Measurements from ENCODE around the gene XBP1. TPM values are rescaled to one million over a fixed set of nuclear protein-coding genes. Genes with fewer than 3 reads are reported as not detected.
"Not testable (repeated sequence)": the region's sequence is repeated elsewhere in the genome, so short reads cannot be mapped to it uniquely, and the experiment has no call there.

Gene XBP1
- total RNA-seq, 2 experiments from 2014 or later = 128 to 132 TPM

- H3K36me3 Mint-ChIP-seq = peaks cover 1% of the 10 kb centered on the region
- H3K9me3 Mint-ChIP-seq = no peaks in the 10 kb centered on the region
- H3K4me3 Mint-ChIP-seq = no peak overlapping the region
- H3K27me3 Mint-ChIP-seq = no peaks in the 10 kb centered on the region
- no peak for DNase-seq
- intact Hi-C loops (cut with micrococcal nuclease) = no loop called here
- ChIA-PET POLR2A (interaction anchor here (1.4 kb wide), 1 partner anchor 31 kb away, joined by 8 read pairs; the partner anchor contains the start of gene XBP1), CTCF (interaction anchor here (0.6 to 6.3 kb wide), 10 partner anchors 11 to 415 kb away, joined by 3 to 120 read pairs (median 11); partner anchors contain the start of genes CCDC117 and XBP1)
- no peak overlapping the region for H3K27ac Mint-ChIP-seq
- H3K4me1 Mint-ChIP-seq (ENCODE audit: low read depth) = peaks cover 13% of the 10 kb centered on the region
Observed at GRCh38 chr22:28830441-28830840, 30.1 kb upstream of the XBP1 start.

DNA sequence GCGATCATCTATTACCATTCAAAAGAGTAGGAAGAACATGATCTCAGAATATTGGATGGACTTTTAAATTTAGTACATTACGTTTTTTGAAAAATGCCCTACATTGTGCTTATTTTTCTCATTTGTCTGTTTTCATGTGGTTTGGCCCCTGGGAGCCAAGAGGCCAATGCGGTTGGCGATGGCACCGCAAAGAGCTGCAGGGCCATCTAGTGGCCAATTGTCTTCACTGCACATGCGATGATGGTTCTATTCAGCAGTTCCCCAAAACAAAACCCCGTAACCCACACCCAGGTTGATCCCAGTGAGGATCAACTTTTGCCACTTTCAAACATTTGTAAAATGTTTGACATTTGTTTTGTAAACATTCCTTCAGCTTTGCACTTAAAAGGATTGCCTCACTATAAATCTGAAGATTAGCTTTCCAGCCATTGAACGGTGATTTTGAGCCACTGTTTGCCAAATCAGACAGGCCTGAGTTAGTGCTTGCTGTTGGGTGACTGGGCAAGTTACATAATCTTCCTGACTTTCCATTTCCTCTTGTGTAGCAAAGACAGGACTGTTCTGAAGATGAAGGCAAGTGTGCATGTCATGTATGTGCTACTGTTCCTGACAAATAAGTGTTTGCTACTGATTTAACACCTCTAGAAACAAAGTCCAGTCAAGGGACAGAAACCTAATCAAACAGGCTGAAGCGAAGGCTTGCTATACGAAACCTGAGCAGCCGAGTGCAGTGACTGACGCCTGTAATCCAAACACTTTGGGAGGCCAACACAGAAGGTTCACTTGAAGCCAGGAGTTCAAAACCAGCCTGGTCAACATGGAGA lies 29.2 kb upstream of the XBP1 start:
- POLR2A ChIA-PET = interaction anchor here (1.4 kb wide), 1 partner anchor 30 kb away, joined by 8 read pairs; the partner anchor contains the start of gene XBP1
- no peaks in the 10 kb centered on the region for H3K9me3 Mint-ChIP-seq
- H3K36me3 Mint-ChIP-seq = peaks cover 3% of the 10 kb centered on the region
- H3K27me3 Mint-ChIP-seq = no peaks in the 10 kb centered on the region
- peaks cover 17% of the 10 kb centered on the region for H3K4me1 Mint-ChIP-seq (ENCODE audit: low read depth)
- H3K27ac Mint-ChIP-seq = no peak overlapping the region
- intact Hi-C loops (cut with micrococcal nuclease) = loop anchor here (1.0 to 2.0 kb wide), 3 partner anchors 39 to 229 kb away; no protein-coding TSS in a partner anchor
- H3K4me3 Mint-ChIP-seq = no peak overlapping the region
- DNase-seq = peak; percentile 84
- CTCF ChIA-PET = interaction anchor here (0.7 to 6.3 kb wide), 31 partner anchors 9 to 810 kb away, joined by 3 to 120 read pairs (median 4); partner anchors contain the start of genes CCDC117 and XBP1

GRCh38 chr22:28826921-28827320 lies 26.6 kb upstream of the XBP1 start:
- intact Hi-C loops (cut with micrococcal nuclease) = no loop called here
- Mint-ChIP-seq H3K9me3 (no peaks in the 10 kb centered on the region), H3K27me3 (no peaks in the 10 kb centered on the region), H3K27ac (no peak overlapping the region), H3K4me1 (ENCODE audit: low read depth) (peaks cover 31% of the 10 kb centered on the region), H3K36me3 (peaks cover 6% of the 10 kb centered on the region), H3K4me3 (no peak overlapping the region)
- POLR2A ChIA-PET = no interaction called here
- no peak for DNase-seq
- CTCF ChIA-PET = interaction anchor here (3.6 to 6.3 kb wide), 4 partner anchors 11 to 226 kb away, joined by 14 to 120 read pairs (median 42); partner anchors contain the start of gene XBP1

GRCh38 chr22:28826430-28826829 lies 26.1 kb upstream of the XBP1 start:
- DNase-seq; H3K27me3 Mint-ChIP-seq; H3K9me3 Mint-ChIP-seq; H3K4me3 Mint-ChIP-seq; intact Hi-C loops (cut with micrococcal nuclease); H3K36me3 Mint-ChIP-seq; POLR2A ChIA-PET; H3K27ac Mint-ChIP-seq: not testable (repeated sequence)
- CTCF ChIA-PET = interaction anchor here (4.8 kb wide), 1 partner anchor 38 kb away, joined by 55 read pairs; no protein-coding TSS in a partner anchor
- peaks cover 36% of the 10 kb centered on the region for H3K4me1 Mint-ChIP-seq (ENCODE audit: low read depth)

DNA sequence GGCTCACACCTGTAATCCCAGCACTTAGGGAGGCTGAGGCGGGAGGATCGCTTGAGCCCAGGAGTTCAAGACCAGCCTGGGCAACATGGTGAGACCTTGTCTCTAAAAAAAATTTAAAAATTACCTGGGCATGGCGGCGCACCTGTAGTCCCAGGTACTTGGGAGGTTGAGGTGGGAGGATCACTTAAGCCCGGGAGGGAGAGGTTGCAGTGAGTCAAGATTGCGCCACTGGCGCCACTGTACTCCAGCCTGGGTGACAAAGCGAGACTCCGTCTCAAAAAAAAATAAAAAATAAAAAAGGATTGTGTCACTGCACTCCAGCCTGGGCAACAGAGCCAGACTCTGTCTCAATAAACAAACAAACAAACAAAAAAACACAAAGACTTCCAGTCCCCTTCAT lies 24.1 kb upstream of the XBP1 start:
- H3K4me1 Mint-ChIP-seq (ENCODE audit: low read depth) = peaks cover 36% of the 10 kb centered on the region
- intact Hi-C loops (cut with micrococcal nuclease); POLR2A ChIA-PET; H3K27ac Mint-ChIP-seq; H3K27me3 Mint-ChIP-seq; DNase-seq; CTCF ChIA-PET; H3K36me3 Mint-ChIP-seq; H3K4me3 Mint-ChIP-seq; H3K9me3 Mint-ChIP-seq: not testable (repeated sequence)

- Mint-ChIP-seq H3K4me1 (ENCODE audit: low read depth) (peaks cover 45% of the 10 kb centered on the region), H3K9me3 (no peaks in the 10 kb centered on the region), H3K27me3 (no peaks in the 10 kb centered on the region), H3K4me3 (no peak overlapping the region), H3K36me3 (peaks cover 8% of the 10 kb centered on the region), H3K27ac (peak overlapping the region; percentile 73)
- intact Hi-C loops (cut with micrococcal nuclease) = no loop called here
- DNase-seq = peak; percentile 36
- ChIA-PET POLR2A (interaction anchor here (1.0 kb wide), 1 partner anchor 11 kb away, joined by 3 read pairs; no protein-coding TSS in a partner anchor), CTCF (interaction anchor here (1.6 kb wide), 1 partner anchor 23 kb away, joined by 6 read pairs; the partner anchor contains the start of gene XBP1)
Observed at GRCh38 chr22:28822930-28823551, 22.7 kb upstream of the XBP1 start.

- POLR2A ChIA-PET = no interaction called here
- CTCF ChIA-PET = no interaction called here
- peaks cover 53% of the 10 kb centered on the region for H3K4me1 Mint-ChIP-seq (ENCODE audit: low read depth)
Observed at GRCh38 chr22:28821452-28821851, 21.1 kb upstream of the XBP1 start.

GRCh38 chr22:28820885-28821284 lies 20.5 kb upstream of the XBP1 start:
- Mint-ChIP-seq H3K4me1 (ENCODE audit: low read depth) (peaks cover 53% of the 10 kb centered on the region), H3K27me3 (no peaks in the 10 kb centered on the region), H3K9me3 (no peaks in the 10 kb centered on the region), H3K36me3 (peaks cover 9% of the 10 kb centered on the region), H3K27ac (no peak overlapping the region), H3K4me3 (no peak overlapping the region)
- intact Hi-C loops (cut with micrococcal nuclease) = no loop called here
- DNase-seq = no peak
- CTCF ChIA-PET = no interaction called here
- POLR2A ChIA-PET = no interaction called here

More at GRCh38 chr22:28821452-28821851, 21.1 kb upstream of the XBP1 start:
- peaks cover 9% of the 10 kb centered on the region for H3K36me3 Mint-ChIP-seq
- intact Hi-C loops (cut with micrococcal nuclease) = no loop called here
- no peak for DNase-seq
- H3K27me3 Mint-ChIP-seq = no peaks in the 10 kb centered on the region
- no peaks in the 10 kb centered on the region for H3K9me3 Mint-ChIP-seq
- H3K4me3 Mint-ChIP-seq = no peak overlapping the region
- H3K27ac Mint-ChIP-seq = no peak overlapping the region

GRCh38 chr22:28819253-28820096 lies 19.1 kb upstream of the XBP1 start:
- ChIA-PET CTCF (interaction anchor here (2.8 kb wide), 1 partner anchor 10 kb away, joined by 21 read pairs; no protein-coding TSS in a partner anchor), POLR2A (interaction anchor here (1.9 kb wide), 1 partner anchor 20 kb away, joined by 10 read pairs; the partner anchor contains the start of gene XBP1)
- DNase-seq = no peak
- intact Hi-C loops (cut with micrococcal nuclease) = no loop called here
- peaks cover 20% of the 10 kb centered on the region for H3K36me3 Mint-ChIP-seq
- no peaks in the 10 kb centered on the region for H3K27me3 Mint-ChIP-seq
- no peak overlapping the region for H3K4me3 Mint-ChIP-seq
- no peak overlapping the region for H3K27ac Mint-ChIP-seq
- no peaks in the 10 kb centered on the region for H3K9me3 Mint-ChIP-seq
- peaks cover 59% of the 10 kb centered on the region for H3K4me1 Mint-ChIP-seq (ENCODE audit: low read depth)

GRCh38 chr22:28817919-28818859 lies 17.8 kb upstream of the XBP1 start:
- Mint-ChIP-seq H3K9me3 (no peaks in the 10 kb centered on the region), H3K4me1 (ENCODE audit: low read depth) (peaks cover 65% of the 10 kb centered on the region), H3K27ac (peak overlapping the region; percentile 51), H3K36me3 (peaks cover 29% of the 10 kb centered on the region), H3K4me3 (no peak overlapping the region), H3K27me3 (no peaks in the 10 kb centered on the region)
- POLR2A ChIA-PET = interaction anchor here (1.9 kb wide), 1 partner anchor 18 kb away, joined by 10 read pairs; the partner anchor contains the start of gene XBP1
- intact Hi-C loops (cut with micrococcal nuclease) = no loop called here
- no peak for DNase-seq
- CTCF ChIA-PET = interaction anchor here (2.8 kb wide), 1 partner anchor 11 kb away, joined by 21 read pairs; no protein-coding TSS in a partner anchor

DNA sequence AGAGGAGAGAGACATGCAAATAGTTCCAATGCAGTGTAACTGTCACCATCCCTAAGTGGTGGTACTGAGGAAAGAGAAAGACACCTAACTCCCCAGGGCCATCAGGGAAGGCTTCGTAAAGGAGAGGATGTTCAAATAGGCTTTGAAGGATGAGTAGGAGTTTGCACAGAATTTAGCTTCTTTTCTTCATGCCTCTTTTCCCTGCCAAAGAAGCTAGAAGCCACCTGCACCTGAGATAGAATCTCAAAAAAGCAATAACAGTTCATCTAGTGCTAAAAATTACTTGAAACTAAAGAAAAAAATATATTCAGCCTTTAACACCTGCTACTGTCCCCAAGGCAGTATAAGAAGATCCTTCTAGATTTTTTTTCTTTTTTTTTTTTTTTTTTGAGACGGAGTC lies 16.7 kb upstream of the XBP1 start:
- no peaks in the 10 kb centered on the region for H3K9me3 Mint-ChIP-seq
- peaks cover 65% of the 10 kb centered on the region for H3K4me1 Mint-ChIP-seq (ENCODE audit: low read depth)
- ChIA-PET CTCF (no interaction called here), POLR2A (interaction anchor here (0.6 kb wide), 1 partner anchor 239 kb away, joined by 3 read pairs; no protein-coding TSS in a partner anchor)
- DNase-seq = no peak
- H3K36me3 Mint-ChIP-seq = peaks cover 31% of the 10 kb centered on the region
- intact Hi-C loops (cut with micrococcal nuclease) = no loop called here
- H3K27ac Mint-ChIP-seq = no peak overlapping the region
- H3K4me3 Mint-ChIP-seq = no peak overlapping the region
- H3K27me3 Mint-ChIP-seq = no peaks in the 10 kb centered on the region
